H1 (cell line): ENCODE data around the gene NAV2. TPM values are rescaled to one million over a fixed set of nuclear protein-coding genes. Genes with fewer than 3 reads are reported as not detected.

Source experiments
- ASH2L ChIP-seq: fragments of 200-600, 300-600 bp; sonication (generic); IDR thresholded peaks from one replicate; pipeline ENCODE4 v1.7.1; 2017; ENCODE audit warnings: low read length
- ATF2 ChIP-seq: IDR thresholded peaks from 2 replicates; pipeline ENCODE4 v1.6.1; 2012; ENCODE audit warnings: low read length, inconsistent platforms
- BCL11A ChIP-seq, 2 experiments: IDR thresholded peaks; one replicate each; pipeline ENCODE4 v1.6.1; 2011; ENCODE audit warnings: low read depth in 2 of 2, low read length in 2 of 2, mild to moderate bottlenecking in 2 of 2
- CBX5 ChIP-seq: fragments of 300-800, 300-1000 bp; sonication (generic); IDR thresholded peaks from 2 replicates; pipeline ENCODE4 v1.7.1; 2016; ENCODE audit warnings: antibody characterized with exemption, low read length, low read depth
- CHD7 ChIP-seq: fragments of 300-600 bp; sonication (generic); IDR thresholded peaks from 2 replicates; pipeline ENCODE4 v1.7.1; 2012; ENCODE audit warnings: low read length, moderate library complexity, mild to moderate bottlenecking, inconsistent platforms; ENCODE audit not compliant: insufficient replicate concordance
- CTBP2 ChIP-seq: IDR thresholded peaks from 2 replicates; pipeline ENCODE4 v1.7.0; 2011; ENCODE audit warnings: borderline replicate concordance, mild to moderate bottlenecking, moderate library complexity, mixed read lengths, low read length; ENCODE audit not compliant: insufficient read depth, insufficient read length
- E2F6 ChIP-seq: IDR thresholded peaks from 2 replicates; pipeline ENCODE4 v1.6.1; 2012; ENCODE audit warnings: inconsistent platforms
- SP4 ChIP-seq: IDR thresholded peaks from 2 replicates; pipeline ENCODE4 v1.6.1; 2012; ENCODE audit warnings: low read length, inconsistent platforms
- polyA plus RNA-seq, 7 experiments: library from polyadenylated mRNA; depleted of rRNA in 3 of 7; stranded (reverse) in 5 of 7; unstranded in 2 of 7; fragments of >200 nt in 5 of 7; fragments of 200-250 nt in 2 of 7; gene quantifications; 1 replicate in 5 of 7; 2 replicates in 1 of 7; 4 replicates in 1 of 7; pipeline versions ENCODE4 v1.2.1 to v1.2.3, GENCODE V29; 2011 to 2013; ENCODE audit warnings: missing spikeins in 2 of 7, mixed read lengths in 2 of 7
- total RNA-seq: library from RNA; stranded (reverse); fragmentation: NEBNext Ultra II Directional; extraction: Animal tissue kit (Norgen Biotek cat#: 25700); gene quantifications from 2 replicates; pipeline ENCODE4 v1.2.1, GENCODE V29; 2021

The NAV2 gene
- total and polyA plus RNA-seq, 2 of the 8 experiments (the other 6 are each of a cell fraction or from before 2014, with no cell fraction given) = 35.6 to 73.6 TPM

GRCh38 chr11:19693146-19693545 is 19.5 kb upstream of the NAV2 start (continued):
- TF ChIP-seq CHD7 = no peak
- no peak for TF ChIP-seq CTBP2
- TF ChIP-seq SP4 = no peak
- TF ChIP-seq CBX5 = no peak
- TF ChIP-seq ASH2L = no peak
- TF ChIP-seq ATF2 = no peak
- TF ChIP-seq E2F6 = no peak
- no peak for TF ChIP-seq BCL11A (IDR thresholded peaks at IDR 0.05; ENCODE audit: low read depth in 2 of 2, low read length in 2 of 2)
